Measurements from ENCODE around the gene CHMP1A.

The CHMP1A gene

DNA sequence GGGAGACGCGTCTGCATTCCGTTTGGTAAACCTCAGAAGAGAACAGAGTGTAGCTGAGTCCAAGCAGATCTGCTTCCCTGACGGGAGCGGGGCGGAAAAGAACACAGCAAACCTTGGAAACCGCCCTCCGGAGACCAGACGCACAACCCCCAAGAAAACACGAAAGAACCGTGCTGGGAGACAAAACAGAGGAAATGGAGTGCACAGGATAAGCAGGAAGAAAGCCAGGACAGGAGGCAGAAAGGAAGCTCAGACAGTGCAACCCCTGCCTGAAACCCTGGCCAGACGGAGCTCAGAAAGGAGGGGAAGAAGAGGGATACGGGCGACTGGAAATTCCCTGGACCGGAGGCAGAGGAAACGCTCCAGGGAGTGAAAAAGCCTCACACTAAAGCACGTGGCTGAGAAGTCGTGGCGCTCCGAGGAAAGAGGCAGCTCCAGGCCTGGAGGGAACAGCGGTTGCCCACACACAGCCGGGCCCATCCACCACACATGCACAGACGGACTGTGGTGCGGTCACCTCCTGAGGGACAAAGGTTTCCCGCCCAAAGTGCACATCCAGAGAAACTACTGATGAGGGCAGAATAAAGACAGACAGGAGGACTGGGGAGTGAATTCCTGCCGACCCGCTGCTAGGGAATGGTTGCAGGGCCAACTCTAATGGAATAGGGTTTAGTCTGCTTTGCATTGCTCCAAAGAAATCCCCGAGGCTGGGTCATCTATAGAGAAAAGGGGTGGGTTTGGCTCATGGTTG lies 33.8 kb downstream of the CHMP1A start:
- no peak for DNase-seq (ENCODE audit: low read depth)

DNA sequence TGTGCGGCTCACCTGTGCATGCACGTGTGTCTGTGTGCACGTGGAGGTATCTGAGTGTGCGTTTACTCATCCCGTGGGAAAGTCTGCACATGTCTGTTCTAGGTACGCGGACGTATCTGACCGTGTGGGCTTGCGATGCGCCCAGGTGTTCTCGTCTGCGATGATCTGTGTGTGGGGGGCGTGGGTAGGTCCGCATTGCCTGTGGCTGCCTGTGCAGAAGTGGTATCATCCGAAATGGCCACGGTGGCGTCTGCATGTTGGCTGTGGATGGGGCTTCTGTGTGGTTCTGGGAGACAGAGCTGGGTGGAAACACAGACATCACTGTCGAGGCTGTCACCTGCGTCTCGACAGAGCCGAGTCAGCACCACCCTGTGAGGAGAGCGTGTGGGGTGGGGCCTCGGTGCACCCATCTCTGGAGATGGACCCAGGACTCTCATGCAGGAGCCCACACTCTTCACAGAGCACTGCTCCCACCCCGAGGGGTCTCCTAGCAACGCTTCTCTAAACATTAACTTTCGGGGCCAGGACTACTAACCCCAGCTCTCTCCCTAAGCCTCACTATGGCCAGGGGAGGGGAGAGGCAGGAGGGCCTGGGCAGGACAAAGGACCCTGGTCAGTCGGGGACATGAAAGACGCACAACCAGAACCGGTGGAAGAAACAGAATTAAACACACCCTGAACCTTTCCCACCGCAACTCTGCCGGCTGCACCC lies 35.7 kb downstream of the CHMP1A start:
- DNase-seq (ENCODE audit: low read depth): no peak

DNA sequence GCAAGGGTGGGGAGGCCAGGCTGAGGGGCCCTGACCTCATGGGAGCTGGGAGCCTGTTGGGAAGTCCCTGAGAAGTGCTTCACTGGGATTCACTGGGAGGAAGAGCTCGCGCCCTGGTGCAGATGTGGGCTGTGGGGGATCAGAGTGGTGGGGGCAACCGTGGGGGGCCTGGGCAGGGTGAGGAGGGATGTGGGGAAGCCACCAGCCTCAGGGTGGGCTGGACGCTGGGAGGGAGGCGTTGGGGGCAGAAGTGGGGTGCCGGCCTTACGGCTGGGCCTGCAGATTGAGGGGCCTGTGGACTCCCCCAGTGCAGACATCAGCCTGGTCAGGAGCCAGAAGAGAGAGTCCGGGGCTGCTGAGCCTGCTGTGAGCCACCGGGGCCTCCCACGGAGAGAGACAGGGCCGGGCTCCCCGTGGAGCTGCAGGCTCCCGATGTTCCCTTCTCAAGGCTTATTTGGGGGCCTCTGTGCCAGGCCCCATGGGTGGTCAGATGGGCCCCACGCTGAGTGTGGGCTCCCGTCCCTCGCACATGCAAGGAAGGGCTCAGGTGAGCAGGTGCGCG lies 36.3 kb downstream of the CHMP1A start:
- no peak for DNase-seq (ENCODE audit: low read depth)

DNA sequence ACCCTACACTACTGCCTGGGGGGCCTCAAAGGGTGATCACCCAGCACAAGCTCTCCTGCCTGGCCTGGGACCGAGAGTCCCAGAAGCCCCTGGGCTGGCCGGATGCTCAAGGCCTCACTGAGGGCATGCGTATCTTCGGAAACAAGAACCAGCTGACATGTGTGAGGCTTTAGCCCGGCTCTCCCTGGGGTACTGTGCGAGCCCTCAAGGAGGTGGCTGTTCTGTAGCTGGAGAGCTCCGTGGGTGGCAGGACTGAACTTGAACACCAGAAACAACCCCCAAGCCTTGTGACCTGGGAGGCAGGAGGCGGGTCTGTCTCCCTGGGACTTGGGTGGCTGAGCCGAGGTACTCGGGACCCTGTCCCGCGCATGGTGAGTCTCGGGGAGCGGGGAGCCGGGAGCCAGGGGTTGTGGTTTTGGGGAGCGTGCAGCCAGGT lies 37.1 kb downstream of the CHMP1A start:
- no peak for DNase-seq (ENCODE audit: low read depth)

DNA sequence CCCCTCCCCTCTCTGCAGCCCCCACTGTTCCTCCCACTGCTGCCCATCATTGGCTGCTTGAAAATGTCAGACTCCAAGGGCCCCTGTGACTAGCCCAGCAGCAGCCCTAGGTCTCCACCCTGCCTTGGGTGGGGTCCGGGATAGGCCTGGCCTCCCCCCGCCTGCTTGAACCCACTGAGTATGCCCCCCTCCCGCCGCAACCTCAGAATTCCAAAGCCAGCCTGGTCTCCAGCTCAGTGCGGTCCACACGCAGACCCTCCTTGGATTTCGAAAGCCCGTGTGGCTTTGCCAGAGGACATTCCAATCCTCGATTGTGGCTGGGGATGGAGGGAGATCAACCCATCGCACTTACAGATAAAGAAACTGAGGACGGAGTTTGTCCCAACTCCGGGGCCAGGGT lies 37.7 kb downstream of the CHMP1A start:
- DNase-seq (ENCODE audit: low read depth): no peak

DNA sequence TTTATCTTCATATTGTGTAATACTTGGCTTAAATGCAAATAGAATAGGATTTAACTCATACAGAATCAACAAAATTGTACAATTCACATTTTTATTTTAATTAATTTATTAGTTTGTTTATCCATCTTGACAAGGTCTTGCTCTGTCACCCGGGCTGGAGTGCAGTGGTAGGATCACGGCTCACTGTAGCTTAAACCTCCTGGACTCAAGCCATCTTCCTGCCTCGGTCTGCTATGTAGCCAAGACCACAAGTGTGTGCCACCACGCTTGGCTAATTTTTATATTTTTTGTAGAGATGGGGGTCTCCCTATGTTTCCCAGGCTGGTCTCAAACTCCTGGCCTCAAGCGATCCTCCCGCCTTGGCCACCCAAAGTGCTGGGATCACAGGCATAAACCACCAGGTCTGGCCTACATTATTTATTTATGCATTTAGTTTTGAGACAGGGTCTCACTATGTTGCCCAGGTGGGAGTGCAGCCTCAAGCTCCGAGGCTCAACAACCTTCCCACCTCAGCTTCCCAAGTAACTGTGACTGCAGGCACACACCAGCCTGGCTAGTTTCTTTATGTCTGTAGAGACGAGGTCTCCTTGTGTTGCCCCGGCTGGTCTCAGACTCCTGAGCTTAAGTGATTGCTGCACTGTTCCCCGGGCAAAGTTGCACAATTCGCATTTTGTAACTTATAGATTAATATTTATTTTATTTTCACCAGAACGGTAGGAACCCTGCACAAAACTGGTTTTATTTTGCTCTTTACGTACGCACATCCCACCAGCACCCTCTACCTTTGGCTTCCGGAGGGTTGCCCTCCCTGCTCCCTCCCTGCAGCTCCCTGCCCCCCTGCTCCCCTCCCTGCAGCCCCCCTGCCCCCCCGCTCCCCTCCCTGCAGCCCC lies 39.2 kb downstream of the CHMP1A start:
- DNase-seq (ENCODE audit: low read depth): no peak

DNA sequence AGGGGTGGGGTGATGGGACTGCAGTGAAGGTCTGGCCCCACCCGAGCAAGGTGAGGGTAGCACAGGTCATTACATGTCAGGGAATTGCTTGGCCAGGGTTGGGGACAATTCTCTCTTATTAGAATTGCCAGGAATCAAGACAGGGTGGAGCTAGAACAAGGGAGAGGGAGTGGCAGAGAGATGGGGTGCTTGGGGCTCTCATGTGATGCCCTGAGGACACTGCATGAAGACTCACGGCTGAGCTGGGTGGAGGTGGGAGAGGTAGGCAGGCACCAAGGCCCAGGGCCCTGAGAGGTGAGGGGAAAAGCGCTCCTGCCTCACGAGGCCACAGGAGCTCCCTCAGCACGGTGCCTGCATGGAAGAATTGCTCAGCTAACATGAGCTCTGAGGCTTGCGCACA lies 40.5 kb downstream of the CHMP1A start:
- no peak for DNase-seq (ENCODE audit: low read depth)

DNA sequence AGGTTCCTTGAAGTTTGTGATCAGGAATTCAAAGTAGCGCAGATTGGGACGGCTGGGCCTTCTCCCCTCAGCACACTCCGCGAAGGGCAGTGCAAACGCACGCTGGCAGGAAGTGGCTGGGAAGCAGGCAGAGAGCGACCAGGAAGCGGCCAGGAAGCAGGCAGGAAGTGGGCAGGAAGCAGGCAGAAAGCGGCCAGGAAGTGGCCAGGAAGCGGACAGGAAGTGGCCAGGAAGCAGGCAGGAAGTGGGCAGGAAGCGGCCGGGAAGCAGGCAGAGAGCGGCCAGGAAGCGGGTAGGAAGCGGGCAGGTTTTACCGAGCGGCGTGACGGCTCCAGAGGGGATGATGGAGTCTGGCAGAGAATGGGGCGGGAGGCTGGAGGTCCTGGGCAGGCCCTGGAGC lies 40.9 kb downstream of the CHMP1A start:
- no peak for DNase-seq (ENCODE audit: low read depth)

DNA sequence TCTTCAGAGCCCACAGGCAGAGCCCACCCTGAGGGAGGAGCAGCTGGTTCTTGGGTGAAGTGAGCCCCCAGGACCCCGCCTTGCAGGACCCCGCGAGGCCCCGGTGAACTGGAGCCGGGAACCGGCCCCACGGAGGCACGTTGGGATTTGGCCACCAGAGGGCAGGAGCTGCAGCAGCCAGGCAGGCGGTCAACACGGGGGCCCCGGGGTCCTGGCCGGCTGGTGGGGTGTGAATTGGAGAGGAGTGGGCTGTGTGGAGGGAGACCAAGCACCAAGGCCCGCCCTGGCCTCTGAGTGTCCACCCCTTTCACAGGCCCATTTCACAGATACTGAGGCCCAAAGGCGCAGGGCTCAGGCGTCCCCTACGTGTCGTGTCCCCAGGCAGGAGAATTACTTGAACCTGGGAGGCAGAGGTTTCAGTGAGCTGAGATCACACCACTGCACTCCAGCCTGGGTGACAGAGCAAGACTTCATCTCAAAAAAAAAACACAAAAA lies 41.9 kb downstream of the CHMP1A start:
- DNase-seq (ENCODE audit: low read depth): no peak

DNA sequence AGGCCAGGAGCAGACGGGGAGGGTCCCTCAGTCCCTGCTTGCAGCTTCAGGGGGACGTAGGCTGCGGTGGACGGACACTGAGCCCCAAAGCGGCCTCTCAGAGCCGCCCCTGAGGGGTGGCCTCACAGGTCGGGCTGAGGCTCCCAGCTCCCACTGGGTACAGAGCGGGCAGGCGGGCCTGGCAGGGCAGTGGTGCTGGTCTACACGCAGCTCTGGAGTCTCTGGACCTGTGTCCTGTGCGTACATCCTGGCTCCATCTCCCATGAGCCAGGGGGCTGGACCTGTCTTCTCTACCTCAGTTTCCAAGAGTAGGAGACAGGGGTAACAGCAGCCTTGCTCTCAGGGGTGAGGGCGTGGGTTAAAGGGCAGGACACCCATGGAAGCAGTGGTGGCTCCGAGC lies 42.3 kb downstream of the CHMP1A start:
- no peak for DNase-seq (ENCODE audit: low read depth)

DNA sequence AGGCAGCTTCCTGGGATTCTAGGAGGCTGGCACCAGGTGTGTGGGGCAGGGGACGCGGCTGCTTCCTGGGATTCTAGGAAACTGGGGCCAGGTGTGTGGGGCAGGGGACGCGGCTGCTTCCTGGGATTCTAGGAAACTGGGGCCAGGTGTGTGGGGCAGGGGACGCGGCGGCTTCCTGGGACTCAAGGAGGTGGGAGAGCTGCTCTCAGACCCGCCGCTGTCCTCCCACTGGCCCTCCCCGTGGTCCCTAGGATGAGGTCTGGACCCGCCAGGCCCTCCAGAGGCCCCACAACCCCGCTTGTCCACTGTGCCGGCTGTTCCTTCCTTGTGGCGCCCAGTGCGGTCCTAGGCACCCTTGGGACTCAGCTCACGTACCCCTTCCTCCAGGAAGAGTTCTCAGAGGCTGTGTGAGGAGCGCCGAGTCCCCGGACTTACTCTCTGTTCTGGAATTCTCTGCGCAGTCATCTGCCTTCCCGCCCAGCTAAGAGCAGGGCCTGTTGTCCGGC lies 43.5 kb downstream of the CHMP1A start:
- DNase-seq (ENCODE audit: low read depth): no peak

DNA sequence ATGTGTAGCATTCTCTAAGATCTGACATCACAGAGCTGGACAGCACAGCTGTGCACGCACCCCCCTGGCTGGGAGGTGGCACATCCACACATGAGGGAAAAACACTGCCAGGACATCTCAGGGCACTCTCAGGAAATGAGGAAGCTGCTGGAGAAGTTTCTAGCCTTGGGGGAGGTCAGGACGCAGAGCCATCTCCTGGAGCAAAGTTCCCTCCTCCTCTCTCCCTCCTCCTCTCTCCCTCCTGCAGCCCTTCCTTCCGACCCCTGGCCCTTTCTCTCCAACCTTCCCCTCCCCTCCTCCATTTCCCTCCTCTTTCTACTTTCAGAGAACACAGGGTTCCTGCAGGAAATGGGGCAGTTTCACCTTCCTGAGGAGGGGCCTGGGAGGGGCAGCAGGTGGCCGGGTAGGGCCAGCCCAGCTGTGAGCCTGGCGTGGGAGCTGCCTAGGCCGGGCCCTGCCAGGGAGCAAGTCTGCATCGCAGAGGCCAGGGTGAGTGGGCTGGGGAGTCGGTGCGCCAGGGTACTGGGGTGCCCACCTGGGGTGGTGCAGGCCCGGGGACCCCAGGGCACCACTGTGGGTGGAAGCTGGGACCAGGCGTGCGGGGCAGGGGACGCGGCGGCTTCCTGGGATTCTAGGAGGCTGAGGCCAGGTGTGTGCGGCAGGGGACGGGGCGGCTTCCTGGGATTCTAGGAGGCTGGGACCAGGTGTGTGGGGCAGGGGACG lies 44.1 kb downstream of the CHMP1A start, which contains the start of gene DPEP1:
Gene DPEP1 (plus strand): TSS at position 412 of the 723 bp plus-strand sequence. CDS start 16,769 bp downstream, outside the sequence.
- DNase-seq (ENCODE audit: low read depth): no peak

DNA sequence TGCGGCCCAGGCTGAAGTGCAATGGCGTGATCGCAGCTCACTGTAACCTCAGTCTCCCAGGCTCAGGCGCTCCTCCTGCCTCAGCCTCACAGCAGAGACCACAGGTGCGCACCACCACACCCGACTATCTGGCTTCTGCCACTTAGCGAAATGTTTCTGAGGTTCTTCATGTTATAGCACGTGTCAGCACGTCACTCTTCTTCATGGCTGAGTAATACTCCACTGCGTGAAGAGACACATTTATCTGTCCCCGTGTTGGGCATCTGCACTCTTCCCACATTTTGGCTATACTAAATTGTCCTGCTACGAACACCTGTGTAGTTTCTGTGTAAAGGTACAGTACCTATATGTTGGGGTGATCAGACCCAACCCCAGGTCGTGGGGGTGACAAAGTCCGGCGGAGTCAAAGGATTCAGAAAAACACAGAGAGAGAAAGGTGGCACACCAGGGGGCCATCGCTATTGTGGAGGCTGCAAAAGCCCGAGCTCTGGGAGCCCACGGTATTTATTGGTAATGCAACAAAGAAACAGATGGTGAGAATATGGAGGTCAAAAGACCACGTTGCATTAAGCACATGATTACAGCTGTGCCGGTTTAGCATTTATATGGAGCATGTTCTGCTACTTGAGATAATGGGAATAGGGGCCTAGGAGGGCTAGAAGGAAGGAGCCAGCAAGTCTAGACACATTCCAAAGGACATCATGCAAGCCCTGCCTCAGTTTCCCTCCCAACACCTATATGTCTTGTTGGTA lies 44.9 kb downstream of the CHMP1A start:
- no peak for DNase-seq (ENCODE audit: low read depth)

DNA sequence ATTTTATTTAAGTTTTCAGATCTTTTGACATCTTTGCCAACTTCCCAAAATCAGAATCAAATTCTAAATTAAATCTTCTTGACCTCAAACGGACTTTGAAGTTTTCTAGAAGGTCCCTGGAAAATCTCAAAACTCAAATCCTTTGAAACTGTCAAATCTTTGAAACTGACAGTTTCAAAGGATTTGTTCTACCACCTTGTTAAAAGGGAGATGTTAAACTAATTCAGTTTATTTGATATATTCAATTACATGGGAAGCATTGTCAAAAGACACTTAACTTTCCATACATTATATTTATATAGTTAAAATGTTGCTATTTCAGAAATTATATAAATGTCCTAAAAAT lies 47.4 kb downstream of the CHMP1A start:
- DNase-seq (ENCODE audit: low read depth): no peak

DNA sequence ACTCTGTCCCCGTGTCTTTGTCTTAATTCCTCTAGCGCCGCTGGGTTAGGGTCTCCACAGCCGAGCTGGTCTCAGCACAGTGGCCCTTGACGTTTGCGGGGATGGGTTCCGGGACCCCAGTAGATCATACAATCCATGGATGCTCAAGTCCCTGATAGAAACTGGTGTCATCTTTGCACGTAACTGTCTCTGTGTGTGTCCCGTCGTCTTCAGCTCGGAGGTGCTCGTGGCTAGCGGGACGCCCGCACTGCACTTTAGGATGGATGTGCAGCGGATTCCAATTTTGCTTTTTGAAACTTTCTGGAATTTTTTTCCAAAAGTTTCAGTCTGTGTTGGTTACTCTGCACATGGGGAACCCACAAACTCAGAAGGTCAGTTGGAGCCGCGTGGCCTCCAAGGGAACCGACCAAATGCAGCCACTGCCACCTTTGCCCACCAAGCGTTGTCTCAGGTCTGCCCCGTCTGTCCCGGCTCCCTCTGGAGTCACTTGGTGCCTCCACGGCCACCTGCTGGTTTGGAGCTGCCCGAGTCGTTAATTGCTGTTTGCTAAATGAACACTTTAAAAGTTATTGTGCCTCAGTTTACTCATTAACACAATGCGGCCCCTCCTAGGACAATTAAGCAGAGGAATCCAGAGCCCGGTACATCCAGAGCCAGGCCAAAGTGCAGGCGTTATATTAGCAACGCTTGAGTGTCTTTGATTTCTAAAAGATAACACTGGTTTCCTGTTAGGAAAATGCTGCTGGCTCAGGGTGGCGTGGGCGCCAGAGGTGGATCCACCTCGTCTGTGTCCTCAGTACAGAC lies 49.4 kb downstream of the CHMP1A start:
- DNase-seq (ENCODE audit: low read depth): no peak

DNA sequence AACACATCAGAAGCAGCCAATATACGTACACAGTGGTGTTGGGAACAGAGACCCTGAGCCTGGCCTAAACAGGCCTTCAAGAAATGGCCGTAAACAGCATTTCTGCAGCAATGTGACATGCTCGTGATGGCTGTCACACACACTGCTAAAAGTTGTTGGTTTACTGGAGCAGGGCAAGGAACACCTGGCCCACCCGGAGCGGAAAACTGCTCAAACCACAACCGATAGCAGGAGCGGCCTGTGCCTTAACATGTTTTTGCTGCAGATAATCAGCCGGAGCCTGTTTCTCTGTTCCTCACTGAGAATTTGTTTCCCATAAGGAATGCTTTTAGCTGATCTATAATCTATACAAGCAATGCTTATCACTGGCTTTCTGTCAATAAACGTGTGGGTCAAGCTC lies 50.1 kb downstream of the CHMP1A start:
- DNase-seq (ENCODE audit: low read depth): no peak

DNA sequence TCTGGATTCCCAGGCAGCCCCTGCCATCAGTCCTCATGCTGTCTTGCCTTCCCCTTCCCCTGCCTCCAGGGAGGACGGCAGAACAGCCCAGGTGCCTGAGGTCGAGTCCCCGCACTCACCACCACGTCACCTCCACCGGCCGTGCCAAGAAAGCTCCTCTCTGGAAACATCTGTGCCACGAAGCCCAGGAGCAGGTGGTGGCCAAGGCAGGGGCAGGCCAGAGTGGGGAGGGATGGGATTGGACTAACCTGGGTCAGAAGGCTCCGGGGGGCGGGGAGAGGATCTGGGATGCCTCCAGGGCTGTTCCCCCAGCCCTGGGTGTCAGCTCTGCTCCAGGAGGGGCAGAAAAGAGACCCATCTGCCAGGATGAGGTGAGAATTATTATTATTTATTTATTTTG lies 51.5 kb downstream of the CHMP1A start:
- DNase-seq (ENCODE audit: low read depth): no peak

DNA sequence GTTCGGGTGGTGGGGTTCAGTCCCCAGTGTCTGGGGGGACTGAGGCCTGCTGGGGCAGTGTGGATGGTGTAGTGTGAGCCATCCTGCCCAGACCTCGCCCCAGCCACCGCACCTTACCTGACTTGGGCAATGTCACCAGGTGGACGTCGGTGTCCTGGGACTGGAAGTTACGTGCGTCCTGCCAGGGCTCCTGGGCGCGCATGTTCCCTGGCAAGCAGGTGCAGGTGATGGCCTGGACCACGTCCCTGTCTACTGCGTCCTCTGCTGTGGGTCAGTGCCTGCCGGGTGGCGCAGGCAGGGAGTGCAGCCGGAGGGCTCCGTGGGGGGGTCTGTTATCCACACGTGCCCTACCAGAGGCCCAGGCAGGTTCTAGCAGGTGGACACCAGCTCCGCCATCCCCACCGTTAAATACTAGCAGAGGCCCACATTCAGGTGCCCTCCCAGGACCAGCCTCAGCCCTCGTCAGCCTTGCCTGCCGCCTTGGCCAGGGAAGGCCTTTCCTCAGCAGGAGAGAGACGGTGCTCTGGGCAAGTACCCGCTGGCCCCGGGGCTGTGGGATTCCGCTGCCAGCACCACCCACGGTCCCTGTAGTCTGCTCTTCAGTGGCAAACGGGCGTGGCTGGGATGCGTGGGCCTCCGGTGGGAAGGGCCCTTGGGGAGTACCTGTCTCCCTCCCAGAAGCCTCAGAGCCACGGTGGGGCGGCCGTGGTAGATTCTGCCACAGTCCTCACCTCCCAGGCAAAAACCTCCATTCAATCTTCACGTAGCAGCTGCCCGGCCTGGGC lies 52.1 kb downstream of the CHMP1A start:
- DNase-seq (ENCODE audit: low read depth): no peak

DNA sequence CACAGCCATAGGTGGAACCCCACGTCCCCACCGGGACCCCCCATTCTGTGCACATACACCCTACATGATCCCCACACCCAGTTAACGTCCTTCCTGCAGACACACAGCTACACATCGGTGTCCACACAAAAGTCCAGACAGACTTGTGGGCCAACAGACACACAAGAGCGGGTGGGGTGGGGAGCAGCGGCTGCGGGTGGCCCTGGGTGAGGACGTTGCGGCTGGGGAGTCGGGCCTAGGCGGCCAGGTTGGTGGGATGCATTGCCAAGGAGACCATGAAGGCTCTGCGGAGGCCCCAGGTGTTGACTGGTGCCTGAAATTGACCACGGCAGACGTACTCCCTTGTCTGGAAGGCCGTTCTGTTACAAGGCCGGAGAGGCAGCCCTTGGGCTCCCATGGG lies 52.7 kb downstream of the CHMP1A start:
- no peak for DNase-seq (ENCODE audit: low read depth)

Measured in fibroblast of the conjunctiva (primary cell).